GOT3 (cell line): ENCODE results near the gene LRRC74A.

Source experiments
- DNase-seq: peaks from one replicate; lab custom pipeline; 2025; ENCODE audit warnings: mixed read lengths; lab: John Stamatoyannopoulos, UW

LRRC74A gene

DNA sequence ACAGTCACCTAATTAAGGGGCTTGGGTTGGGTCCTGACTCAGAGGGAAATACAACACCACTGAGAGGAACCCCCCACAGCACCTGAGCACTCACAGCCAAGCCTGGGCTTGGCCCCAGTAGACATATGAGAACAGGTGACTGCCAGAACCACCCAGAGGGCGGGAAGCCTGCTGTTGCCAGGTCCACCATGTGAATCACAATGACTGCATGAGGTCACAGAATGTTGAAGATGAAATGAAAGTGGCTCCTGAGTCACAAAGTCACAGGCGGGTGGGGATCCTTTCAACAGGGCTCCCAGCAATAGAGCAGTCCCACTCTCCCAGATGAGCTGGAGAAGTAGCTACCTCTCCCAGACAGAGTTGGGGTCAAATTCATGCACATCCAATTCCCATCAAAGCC is at the start of gene LRRC74A:
TSS of gene LRRC74A (plus strand) at position 287 of the 400 bp plus-strand sequence. CDS start 290 bp downstream, outside the sequence.
- DNase-seq, result no peak

DNA sequence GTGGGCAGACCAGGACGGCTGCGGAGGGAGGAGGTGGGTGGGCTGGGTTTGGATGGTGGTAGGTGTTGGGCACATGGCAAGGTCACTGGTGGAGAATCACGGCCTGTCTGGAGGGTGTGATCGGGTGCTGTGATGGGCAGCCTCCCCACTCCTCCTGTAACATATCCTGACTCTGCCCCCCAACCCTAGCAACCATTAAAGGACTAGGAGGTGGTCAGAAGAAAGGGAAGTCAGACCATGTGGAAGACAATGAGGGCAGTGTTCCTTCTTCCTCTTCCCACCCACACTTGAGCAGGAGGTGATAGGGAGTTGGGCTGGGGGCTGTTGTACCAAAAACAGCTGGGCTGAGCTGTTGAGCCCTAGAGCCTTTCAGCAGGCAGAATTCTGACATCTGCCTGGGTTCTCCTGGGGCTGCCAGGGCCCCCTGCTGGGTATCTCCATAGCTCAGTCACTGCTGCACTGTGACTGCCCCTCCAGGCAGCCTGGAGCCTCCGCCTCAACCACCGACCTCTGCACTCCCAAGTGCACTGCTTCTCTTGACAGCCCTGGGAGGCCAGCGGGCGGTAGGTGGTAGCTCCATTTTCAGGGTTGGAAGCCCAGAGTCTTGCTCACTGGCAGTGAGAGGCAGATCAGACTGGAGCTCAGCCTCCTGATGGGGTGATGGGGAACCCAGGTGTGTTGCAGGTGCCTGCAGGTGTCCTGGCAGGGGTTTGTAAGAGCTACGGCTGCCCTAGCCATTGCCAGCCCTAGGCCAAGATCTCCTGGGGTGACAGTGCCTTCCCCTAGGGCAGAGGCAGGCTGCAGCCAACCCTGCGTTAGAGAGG is 49.6 kb upstream of the LRRC74A start:
- no peak for DNase-seq

DNA sequence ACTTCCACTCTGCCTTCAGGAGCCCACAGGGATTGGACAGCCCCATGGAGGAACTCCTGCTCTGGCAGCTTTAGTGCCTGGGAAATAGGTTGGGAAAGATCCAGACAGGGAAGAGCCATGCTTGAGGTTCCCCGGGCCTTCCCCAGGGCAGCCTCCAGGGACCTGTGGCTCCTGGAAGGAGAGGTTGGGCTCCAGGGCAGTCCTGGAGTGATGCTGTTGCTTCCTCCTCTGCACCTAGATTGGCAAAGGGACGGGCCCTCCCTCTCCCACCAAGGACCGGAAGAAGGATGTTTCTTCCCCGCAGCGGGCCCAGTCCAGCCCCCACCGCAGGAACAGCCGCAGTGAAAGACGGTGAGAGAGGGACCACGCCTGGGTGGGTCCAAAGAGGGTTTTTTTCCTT is 48.5 kb upstream of the LRRC74A start:
- no peak for DNase-seq

DNA sequence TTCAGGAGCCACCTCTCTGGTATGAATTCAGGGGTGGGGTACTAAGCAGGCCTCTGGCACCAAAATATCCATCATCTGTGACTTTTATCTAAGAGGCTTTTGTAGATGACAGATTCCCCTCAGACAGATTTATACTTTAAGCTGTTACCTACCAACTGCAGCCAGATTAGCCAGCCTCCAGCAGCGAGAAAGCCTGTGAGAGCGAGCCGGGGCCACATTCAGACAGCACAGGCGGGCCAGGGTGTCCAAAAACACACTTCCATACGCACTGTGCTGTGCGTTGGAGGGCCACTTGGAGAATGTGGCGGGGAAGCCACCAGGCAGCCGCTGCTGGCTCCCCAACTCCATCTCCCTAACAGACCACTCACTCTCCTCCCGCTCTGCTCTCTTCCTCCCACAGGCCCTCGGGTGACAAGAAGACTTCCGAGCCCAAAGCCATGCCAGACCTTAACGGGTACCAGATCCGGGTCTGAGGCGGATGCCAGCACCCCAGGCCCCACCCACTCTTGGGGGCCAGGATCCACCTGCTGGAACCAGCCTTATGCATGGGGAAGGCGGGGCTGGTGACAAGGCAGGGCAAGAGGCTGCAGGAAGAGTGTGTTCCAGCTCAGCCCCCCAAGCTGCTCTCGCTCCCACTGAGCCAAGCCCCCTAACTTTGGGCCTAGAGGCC is 47.5 kb upstream of the LRRC74A start:
- no peak for DNase-seq

DNA sequence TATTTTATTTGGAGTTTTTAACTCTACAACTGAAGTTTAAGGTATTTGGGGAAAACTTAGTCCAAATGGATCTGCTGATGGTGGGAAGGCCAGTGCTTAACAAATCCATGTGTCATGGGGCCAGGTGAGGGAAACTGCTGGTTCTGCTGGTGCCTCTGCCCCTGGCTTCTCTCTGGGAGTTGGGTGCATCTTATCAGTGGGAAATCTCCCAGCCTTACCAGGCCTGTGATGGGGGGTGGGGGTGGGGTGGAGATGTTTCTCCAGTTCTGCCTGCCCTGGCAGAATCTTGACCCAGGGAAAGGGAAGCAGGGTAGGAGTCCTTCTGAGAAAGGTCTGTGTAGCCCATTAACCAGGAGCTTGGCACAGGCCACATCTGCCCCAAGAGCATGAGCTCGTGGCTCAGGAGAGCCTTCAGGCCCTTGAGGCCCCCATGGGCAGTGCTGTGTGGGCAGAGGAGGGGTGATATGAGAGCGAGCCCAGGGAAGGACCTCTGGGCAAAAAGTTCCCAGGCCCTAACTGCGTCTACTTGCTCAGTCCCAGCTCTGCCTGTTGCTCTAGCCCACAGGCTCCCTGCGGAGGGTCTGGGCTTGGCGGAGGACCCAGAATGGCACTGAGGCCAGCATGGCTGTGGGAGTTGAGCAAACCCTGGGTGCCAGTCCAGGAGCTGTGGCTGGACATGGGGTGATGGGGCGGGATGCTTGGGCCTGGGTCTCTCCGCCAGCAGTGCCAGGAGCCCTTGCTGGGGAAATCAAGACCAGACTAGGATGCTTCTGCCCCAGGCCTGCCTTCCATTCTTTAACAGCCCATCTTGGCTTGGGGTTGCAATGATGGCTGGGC is 46.8 kb upstream of the LRRC74A start:
- DNase-seq, result no peak

DNA sequence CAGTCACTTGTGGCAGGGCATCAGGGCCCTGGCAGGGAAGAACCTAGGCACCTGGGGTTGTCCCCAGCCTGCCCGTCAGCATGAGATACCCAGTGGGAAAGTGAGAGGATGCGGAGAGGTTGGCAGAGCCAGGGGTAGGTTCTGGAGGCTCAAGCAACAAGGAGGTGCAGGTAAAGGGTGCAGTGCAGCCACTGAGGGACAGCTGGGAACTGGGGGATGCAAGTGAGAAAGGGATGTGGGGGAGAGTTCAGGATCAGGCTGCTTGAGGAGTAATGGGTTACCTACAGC is 46.2 kb upstream of the LRRC74A start:
- DNase-seq, result no peak

DNA sequence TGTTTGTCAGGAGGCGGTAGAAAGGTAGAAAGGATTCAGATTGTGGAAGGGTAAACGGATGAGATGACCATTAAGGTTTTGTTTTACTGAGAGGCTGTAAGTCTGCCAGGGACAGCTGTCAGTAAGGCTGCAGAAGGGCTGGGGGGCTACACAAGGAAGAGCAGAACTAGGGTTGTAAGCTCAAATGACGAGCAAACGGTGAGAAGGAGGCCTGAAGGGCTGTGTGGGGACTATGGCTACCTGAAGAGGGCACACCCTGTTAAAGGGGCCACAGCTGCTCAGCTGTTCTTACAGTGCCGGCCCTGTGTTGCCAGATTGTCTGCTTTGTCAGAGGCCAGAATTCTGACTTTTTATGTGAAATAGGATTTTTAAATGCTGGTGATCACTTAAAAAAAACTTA is 45.8 kb upstream of the LRRC74A start:
- no peak for DNase-seq

DNA sequence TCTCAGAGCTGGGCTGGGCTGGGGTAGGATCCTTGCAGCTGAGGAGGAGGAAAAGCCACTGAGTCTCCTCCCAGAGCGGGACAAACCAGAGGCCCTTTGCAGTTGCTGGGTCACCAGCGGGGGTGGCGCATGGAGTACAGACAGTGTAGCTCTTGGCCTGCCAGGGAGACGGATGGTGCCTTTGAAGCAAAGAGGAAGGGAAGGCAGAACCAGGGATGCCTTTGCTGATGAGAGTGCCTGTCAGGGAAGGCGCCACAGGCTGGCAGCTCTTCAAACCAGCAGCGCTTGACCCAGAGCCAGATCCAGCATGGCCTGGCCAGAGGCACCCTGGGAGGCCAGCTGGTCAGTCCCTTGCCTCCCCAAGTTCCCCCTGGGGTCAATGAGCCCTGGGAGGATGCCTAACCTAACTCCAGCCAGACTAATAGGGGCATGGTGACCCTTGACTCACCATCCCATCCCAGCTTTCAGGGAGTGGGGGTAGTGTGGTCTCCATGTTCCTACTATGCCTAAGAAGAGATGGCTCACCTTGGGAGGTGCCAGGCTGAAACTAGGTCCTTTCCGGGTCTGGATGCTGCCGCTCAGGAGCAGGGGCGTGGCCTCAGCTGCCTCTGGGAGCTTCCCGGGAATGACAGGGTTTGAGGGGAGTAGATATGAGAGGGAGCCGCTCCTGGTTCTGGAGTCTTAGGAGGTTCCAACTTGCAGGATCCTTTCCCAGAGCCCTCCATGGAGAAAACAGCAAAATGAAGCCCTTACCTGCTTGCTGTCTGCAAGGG is 45.1 kb upstream of the LRRC74A start:
- no peak for DNase-seq

DNA sequence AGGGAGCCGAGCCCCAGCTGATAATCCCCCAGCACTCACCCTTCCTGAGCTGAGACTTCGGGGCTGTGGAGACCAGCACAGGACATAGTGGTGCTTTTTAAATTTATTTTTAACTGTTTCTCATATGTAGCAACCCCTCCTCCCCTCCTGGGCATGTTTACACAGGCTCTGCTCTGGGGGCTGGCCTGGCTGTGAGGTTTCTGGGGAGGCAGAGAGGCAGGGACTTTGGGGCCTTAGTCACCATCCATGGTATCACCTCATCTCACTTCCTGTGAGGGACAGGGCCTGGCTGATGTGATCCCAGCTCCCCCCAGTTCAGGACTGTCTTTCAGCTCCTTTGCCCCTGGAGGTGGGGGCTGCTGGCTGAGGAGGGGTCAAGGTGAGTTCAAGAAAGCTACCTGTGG is 44.6 kb upstream of the LRRC74A start:
- DNase-seq, result no peak

DNA sequence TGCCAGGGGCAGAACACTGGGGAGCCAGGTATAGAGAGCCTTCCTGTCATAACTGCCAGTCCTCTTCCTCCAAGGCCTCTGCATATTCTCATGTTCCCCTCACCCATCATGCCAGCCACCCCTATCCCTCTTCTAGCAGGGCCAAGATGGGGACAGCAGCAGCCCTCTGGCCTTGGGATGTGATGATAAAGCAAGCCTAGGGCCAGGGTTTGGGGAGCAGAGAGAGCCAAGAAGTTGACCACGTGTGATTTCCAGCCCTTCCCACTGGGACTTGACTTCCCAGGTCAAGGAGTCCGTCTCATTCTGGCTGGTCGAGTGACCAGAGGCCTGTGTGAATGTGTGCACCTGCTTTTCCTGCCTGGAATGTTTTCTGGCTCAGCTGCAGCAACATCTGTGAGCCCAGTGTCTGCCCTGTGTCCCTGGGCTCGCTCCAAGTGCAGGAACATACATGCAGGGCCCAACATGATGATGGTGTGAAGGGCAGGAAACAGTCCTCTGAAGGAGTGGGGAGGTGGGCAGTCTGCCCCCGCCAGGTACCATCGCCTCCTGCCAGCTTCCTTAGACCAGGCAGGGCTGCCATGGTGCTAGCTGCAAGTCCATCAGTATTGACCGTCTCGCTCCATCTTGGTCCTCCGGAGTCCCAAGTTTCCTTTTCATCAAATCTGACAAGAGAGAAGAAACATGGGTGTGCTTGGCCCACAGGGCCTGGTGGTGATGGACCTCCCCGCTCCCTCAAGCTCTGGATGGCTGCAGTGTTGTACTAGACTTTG is 43.9 kb upstream of the LRRC74A start:
- no peak for DNase-seq

DNA sequence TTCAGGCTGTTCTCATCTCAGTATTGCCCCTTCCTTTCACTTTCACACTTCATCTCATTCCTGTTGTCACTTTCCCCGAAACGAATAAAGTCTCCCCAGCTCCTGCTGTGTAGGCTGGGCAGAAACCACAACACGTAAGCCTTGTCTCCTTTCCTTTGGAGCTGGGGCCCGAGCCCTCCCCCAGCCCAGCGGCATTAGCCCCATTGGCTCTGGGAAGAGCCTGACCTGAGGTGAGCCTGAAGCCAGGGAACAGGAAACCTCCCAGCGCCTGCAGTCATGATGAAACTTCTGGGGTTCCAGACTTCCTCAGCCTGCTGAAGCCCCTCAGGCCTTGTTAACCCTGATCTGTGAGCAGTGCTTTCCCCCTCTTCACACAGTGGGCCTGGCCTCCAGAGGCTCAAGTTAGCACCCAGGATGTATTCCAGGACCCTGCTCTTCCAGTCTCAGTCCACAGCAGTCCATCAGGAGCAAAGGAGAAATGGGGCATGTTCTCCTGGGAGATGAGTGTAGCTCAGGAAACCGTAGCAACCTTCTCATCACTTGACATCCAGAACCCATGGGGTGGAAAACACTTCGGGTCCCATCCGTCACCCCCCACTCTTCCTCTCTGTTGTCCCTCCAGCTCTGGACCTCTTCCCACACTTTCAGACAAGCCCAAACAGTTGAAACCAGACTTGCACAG is 43.2 kb upstream of the LRRC74A start:
- DNase-seq, result no peak

DNA sequence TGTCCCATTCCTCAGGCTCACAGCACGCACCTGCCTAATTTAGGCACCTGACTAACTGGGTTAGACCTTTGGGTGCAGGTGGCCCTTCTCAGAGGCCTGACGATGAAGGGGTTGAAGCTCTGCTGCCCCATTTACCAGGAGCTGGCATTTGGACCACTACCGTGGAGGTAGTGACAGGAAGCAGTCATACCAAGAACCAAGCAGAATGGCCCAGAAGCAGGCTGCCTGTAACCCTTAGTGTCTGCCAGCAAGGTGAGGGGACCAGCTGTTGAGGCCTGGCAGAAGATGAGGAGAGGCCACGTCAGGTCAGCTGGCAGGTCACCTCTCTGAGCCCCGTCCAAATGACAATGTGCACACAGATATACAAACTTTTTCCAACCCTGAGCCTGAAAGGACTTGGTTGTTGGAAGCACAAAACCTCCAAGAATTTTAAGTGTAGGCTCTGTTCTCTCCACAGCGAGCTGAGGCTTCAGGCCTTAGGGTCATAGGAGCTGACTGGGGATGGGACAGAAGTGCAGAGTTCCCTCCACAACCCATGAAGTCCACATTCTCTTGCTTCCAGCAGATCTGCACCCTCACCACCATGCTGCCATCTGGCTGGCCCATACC is 41.8 kb upstream of the LRRC74A start:
- DNase-seq, result no peak

DNA sequence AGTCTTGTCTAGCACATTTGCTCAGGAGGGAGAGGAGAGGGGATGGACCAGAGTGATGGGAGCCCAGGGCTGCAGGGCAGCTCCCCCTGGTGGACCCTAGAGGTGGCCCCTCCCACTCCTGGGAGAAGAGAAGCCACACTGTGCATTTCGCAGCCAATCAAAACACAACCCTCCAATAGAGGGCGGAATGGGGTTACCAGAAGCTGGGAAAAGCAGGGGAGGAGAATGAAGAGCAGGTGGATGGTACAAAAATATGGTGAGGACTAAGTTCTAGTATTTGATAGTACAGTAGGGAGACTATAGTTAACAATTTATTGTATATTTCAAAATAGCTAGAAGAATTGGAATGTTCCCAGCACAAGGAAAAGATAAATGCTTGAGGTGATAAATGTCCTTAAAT is 41.3 kb upstream of the LRRC74A start:
- peak; percentile 2 for DNase-seq

DNA sequence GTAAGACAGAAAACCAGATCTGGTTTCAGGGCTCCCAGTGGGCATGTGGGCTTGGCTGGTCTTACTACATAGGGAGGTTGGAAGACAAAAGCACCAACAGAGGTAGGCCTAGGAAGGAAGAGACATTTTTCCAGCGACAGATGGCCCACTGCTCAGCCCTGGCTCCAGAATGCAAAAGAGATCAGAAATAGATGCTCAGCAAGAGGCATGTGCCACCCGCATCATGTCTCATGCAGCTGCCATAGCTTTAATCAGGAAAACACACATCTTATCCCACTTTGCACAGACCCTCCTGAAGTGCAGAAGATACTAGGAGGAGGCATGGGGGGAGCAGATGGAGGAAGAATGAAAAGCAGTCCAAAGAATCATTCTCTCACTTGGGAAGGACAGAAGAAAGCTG is 39.6 kb upstream of the LRRC74A start:
- no peak for DNase-seq

DNA sequence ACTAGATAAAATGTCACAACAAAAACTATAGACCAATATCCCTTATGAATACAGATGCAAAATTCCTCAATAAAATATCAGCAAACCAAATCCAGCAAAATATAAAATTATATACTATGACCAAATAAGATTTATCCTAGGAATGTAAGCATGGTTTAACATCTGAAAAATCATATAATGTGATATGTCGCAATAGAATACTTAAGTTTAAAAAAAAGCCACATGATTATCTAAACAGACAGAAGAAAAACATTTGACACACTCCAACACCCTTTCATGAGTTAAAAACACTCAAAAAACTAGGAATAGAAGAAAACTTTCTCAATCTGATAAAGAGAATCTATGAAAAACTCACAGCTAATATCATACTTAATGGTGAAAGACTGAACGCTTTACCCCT is 33.8 kb upstream of the LRRC74A start:
- DNase-seq, result no peak

DNA sequence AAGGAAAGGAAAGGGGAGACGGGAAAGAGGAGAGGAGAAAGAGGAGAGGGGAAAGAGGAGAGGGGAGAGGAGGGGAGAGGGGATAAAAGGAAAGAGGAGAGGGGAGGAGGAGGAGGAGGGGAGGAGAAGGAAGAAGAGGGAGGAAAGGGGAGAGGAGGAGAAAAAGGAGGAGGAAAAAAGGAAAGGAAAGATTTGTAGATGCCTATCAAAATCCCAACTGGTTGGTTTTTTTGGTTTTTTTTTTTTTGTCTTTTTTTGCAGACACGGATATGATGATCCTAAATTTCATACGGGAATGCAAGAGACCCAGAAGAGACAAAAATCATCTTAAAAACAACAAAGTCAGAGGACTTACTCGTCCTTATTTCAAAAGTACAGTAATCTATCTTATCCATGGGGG is 32.9 kb upstream of the LRRC74A start:
- no peak for DNase-seq

DNA sequence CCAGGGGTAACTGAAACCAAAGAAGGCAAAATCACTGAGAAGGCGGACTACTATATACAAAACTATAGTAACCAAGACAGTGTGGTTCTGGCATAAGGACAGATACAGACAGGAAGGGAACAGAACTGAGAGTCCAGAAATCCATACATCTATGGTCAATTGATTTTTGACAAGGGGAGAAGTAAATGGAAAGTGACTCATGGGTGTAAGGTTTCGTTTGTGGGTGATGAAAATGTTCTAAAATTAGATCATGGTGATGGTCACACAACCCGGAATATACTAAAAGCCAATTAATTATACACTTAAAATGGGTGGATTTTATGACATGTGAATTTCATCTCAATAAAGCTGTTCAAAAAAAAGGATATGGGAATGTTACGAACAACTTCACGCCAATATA is 32.3 kb upstream of the LRRC74A start:
- no peak for DNase-seq

DNA sequence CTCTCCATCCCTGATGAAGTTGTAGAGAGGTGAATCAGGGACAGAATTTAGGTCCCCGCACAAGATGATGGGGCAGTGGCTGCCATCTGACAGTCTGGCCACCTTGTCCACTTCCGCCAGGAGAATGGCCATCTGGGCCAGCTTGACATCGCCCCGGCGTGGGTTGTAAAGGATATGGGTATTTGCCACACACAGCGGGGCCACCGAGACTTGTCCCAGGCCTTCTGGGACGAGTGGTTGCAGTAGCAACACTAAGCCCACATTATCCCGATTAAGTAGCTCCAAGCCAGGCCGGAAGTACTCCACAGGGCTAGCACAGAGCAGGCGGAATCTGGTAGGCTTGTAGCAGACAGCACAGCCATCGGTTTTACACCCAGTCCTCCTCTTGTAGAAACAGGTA is 19.8 kb upstream of the LRRC74A start:
- no peak for DNase-seq

DNA sequence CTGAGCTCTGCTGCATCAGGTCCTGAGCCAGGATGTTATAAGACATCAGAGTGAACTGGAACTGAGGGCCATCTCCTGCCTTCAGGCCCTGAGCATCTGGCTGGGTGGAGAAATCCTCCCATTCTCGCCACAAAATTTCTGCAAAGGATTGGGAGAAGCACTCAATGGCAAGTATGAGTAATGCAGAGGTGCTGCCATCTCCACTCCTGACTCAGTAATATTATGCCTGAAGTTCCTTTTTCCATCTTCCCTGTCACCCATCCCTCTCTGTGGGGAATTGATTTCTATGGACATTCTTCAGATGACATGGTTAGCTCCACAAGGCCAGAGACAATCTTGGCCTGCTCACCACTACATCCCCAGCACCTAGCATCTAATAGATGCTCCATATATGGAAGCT is 18.2 kb upstream of the LRRC74A start:
- DNase-seq, result no peak

DNA sequence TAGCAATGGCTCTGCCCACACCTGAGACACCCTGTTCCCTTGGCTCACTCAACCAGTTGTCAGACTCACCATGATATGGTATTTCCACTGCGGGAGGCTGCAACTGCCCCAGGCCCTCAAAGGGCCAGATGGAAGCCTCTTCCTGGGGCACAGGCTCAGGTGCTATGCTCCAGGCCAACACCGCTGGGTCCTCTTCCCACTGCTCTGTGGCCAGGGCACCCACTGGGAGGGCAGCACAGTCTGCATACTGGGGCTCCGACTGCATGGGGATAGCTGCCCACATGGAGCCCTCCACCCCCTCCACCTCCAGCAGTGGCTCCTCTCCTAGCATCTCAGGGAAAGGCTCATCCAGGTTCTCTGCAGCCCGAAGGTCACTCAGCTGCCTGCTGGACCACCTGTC is 17.2 kb upstream of the LRRC74A start:
- DNase-seq, result no peak
